Fibroblast of lung (primary cell): ENCODE results near the gene PPP2R1B.

Source experiments
- EZH2 ChIP-seq: IDR thresholded peaks from 2 replicates; pipeline ENCODE4 v1.5.1; 2012; ENCODE audit warnings: low read length, control low read depth, mild to moderate bottlenecking; ENCODE audit errors: missing control alignments
- TF ChIP-seq, protein P1 (sequence below), 2 donors: IDR thresholded peaks in 1 of 2; conservative IDR thresholded peaks in 1 of 2; 1 replicate in 1 of 2; 2 replicates in 1 of 2; pipeline ENCODE4 v1.5.1; 2011 to 2012; ENCODE audit warnings: low read length in 2 of 2, control low read depth in 1 of 2, inconsistent platforms in 1 of 2, low read depth in 1 of 2, mild to moderate bottlenecking in 1 of 2

GRCh38 chr11:111729071-111729830, 36.9 kb downstream of the PPP2R1B start:
- TF ChIP-seq, protein P1, sequence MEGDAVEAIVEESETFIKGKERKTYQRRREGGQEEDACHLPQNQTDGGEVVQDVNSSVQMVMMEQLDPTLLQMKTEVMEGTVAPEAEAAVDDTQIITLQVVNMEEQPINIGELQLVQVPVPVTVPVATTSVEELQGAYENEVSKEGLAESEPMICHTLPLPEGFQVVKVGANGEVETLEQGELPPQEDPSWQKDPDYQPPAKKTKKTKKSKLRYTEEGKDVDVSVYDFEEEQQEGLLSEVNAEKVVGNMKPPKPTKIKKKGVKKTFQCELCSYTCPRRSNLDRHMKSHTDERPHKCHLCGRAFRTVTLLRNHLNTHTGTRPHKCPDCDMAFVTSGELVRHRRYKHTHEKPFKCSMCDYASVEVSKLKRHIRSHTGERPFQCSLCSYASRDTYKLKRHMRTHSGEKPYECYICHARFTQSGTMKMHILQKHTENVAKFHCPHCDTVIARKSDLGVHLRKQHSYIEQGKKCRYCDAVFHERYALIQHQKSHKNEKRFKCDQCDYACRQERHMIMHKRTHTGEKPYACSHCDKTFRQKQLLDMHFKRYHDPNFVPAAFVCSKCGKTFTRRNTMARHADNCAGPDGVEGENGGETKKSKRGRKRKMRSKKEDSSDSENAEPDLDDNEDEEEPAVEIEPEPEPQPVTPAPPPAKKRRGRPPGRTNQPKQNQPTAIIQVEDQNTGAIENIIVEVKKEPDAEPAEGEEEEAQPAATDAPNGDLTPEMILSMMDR (conservative IDR thresholded peaks at IDR 0.05 in 1 of 2, IDR thresholded peaks at IDR 0.05 in 1 of 2; ENCODE audit: low read depth in 1 of 2, low read length in 2 of 2), result no peak
- TF ChIP-seq EZH2, result no peak
